Mesenchymal stem cell (in vitro differentiated cells and primary cell): Measurements from ENCODE around the gene OSBPL3.

Experiments used
- DNase-seq: peaks from one replicate; pipeline ENCODE4 v3.0.0-alpha.2; 2013
- H2AFZ ChIP-seq: one replicate; pipeline ENCODE4 v1.6.1; 2013; ENCODE audit warnings: low read depth, mild to moderate bottlenecking, control low read depth, inconsistent platforms, low read length, moderate library complexity
- H2AK5ac ChIP-seq: 2 replicates; pipeline ENCODE4 v1.6.1; 2013; ENCODE audit warnings: low read length, moderate library complexity, mild to moderate bottlenecking, inconsistent platforms; ENCODE audit not compliant: severe bottlenecking
- H2BK120ac ChIP-seq: one replicate; pipeline ENCODE4 v1.6.1; 2013; ENCODE audit warnings: low read depth, mild to moderate bottlenecking, inconsistent platforms, low read length, moderate library complexity
- H2BK12ac ChIP-seq, 2 experiments: one replicate each; pipeline ENCODE4 v1.6.1; 2013; ENCODE audit warnings: inconsistent platforms in 2 of 2, low read length in 2 of 2, mild to moderate bottlenecking in 2 of 2, moderate library complexity in 2 of 2, control low read depth in 1 of 2
- H2BK15ac ChIP-seq: one replicate; pipeline ENCODE4 v1.6.1; 2013; ENCODE audit warnings: mild to moderate bottlenecking, low read depth, inconsistent platforms; ENCODE audit not compliant: poor library complexity, severe bottlenecking
- H2BK5ac ChIP-seq: 2 replicates; pipeline ENCODE4 v1.6.1; 2013; ENCODE audit warnings: low read depth, mild to moderate bottlenecking, low read length, control low read depth, inconsistent platforms; ENCODE audit not compliant: poor library complexity, severe bottlenecking
- H3K14ac ChIP-seq, 2 experiments: one replicate each; pipeline ENCODE4 v1.6.1; 2013; ENCODE audit warnings: inconsistent platforms in 2 of 2, low read length in 2 of 2, control low read depth in 1 of 2, mild to moderate bottlenecking in 1 of 2, moderate library complexity in 1 of 2
- H3K18ac ChIP-seq, 2 experiments: one replicate each; pipeline ENCODE4 v1.6.1; 2013; ENCODE audit warnings: inconsistent platforms in 2 of 2, low read length in 2 of 2, control low read depth in 1 of 2, low read depth in 1 of 2, mild to moderate bottlenecking in 1 of 2
- H3K23ac ChIP-seq, 2 experiments: one replicate each; pipeline ENCODE4 v1.6.1; 2013; ENCODE audit warnings: inconsistent platforms in 2 of 2, low read length in 2 of 2, mild to moderate bottlenecking in 2 of 2, moderate library complexity in 2 of 2, control low read depth in 1 of 2
- H3K27ac ChIP-seq: 2 replicates; pipeline ENCODE4 v1.5.1; 2013; ENCODE audit warnings: mild to moderate bottlenecking, moderate library complexity, low read length, control low read depth, inconsistent platforms; ENCODE audit not compliant: poor library complexity, severe bottlenecking
- H3K27me3 ChIP-seq, 2 experiments: 2 replicates each; pipeline versions ENCODE4 v1.6.1 to v1.7.0; 2013; ENCODE audit warnings: low read length in 2 of 2, mild to moderate bottlenecking in 2 of 2, moderate library complexity in 2 of 2, control low read depth in 1 of 2, inconsistent platforms in 1 of 2; ENCODE audit not compliant: control insufficient read depth in 1 of 2, insufficient read depth in 1 of 2
- H3K36me3 ChIP-seq, 2 experiments: 2 replicates each; pipeline versions ENCODE4 v1.6.1 to v1.7.0; 2013; ENCODE audit warnings: low read length in 2 of 2, control low read depth in 1 of 2, inconsistent platforms in 1 of 2, low read depth in 1 of 2, mild to moderate bottlenecking in 1 of 2; ENCODE audit not compliant: insufficient read depth in 2 of 2, control insufficient read depth in 1 of 2
- H3K4ac ChIP-seq, 2 experiments: one replicate each; pipeline ENCODE4 v1.6.1; 2013; ENCODE audit warnings: inconsistent platforms in 2 of 2, low read length in 2 of 2, mild to moderate bottlenecking in 2 of 2, moderate library complexity in 2 of 2, control low read depth in 1 of 2, low read depth in 1 of 2
- H3K4me1 ChIP-seq: 2 replicates; pipeline ENCODE4 v1.6.1; 2013; ENCODE audit warnings: low read depth, low read length, control low read depth; ENCODE audit not compliant: control insufficient read depth, insufficient read depth
- H3K4me2 ChIP-seq: 2 replicates; pipeline ENCODE4 v1.6.1; 2013; ENCODE audit warnings: low read length, mild to moderate bottlenecking, inconsistent platforms; ENCODE audit not compliant: poor library complexity, severe bottlenecking
- H3K4me3 ChIP-seq, 2 experiments: 2 replicates each; pipeline versions ENCODE4 v1.5.1 to v1.7.0; 2013; ENCODE audit warnings: low read length in 2 of 2, mild to moderate bottlenecking in 2 of 2, control low read depth in 1 of 2, low read depth in 1 of 2; ENCODE audit not compliant: insufficient read depth in 1 of 2
- H3K79me1 ChIP-seq: replicated peaks from 2 replicates; pipeline ENCODE4 v1.6.1; 2013; ENCODE audit warnings: mild to moderate bottlenecking, control low read depth, low read length, inconsistent platforms; ENCODE audit not compliant: poor library complexity, severe bottlenecking
- H3K9ac ChIP-seq: 2 replicates; pipeline ENCODE4 v1.7.0; 2013; ENCODE audit warnings: mild to moderate bottlenecking, low read length, moderate library complexity
- H3K9me3 ChIP-seq: 2 replicates; pipeline ENCODE4 v1.7.0; 2013; ENCODE audit warnings: mild to moderate bottlenecking, low read length; ENCODE audit not compliant: control insufficient read depth
- H4K8ac ChIP-seq: one replicate; pipeline ENCODE4 v1.6.1; 2013; ENCODE audit warnings: inconsistent platforms, mild to moderate bottlenecking, low read length, moderate library complexity
- H4K91ac ChIP-seq: one replicate; pipeline ENCODE4 v1.6.1; 2013; ENCODE audit warnings: mild to moderate bottlenecking, low read length, inconsistent platforms
- WGBS: methylation state at CpG from one replicate; pipeline ENCODE4 v1.1.7; 2013; ENCODE audit warnings: mixed read lengths; 5-methylcytosine and 5-hydroxymethylcytosine counted together

OSBPL3 gene

GRCh38 chr7:24800667-24801066 lies 179.3 kb downstream of the OSBPL3 start:
- Histone ChIP-seq H3K14ac (no peak overlapping the region), H3K79me1 (no peaks in the 10 kb centered on the region), H2BK120ac (no peak overlapping the region), H3K23ac (no peak overlapping the region), H3K4me2 (no peak overlapping the region), H3K9ac (no peak overlapping the region), H2AFZ (no peak overlapping the region), H2AK5ac (no peak overlapping the region), H2BK5ac (no peak overlapping the region), H3K9me3 (no peaks in the 10 kb centered on the region), H3K4ac (no peak overlapping the region), H3K4me1 (no peaks in the 10 kb centered on the region), H2BK12ac (no peak overlapping the region), H4K8ac (no peak overlapping the region), H3K36me3 (peaks cover 12 to 86% of the 10 kb centered on the region in 2 experiments), H3K27me3 (no peaks in the 10 kb centered on the region), H3K4me3 (no peak overlapping the region), H4K91ac (no peak overlapping the region), H3K18ac (no peak overlapping the region), H3K27ac (no peak overlapping the region), H2BK15ac (no peak overlapping the region)
- DNase-seq = no peak
- over 99% methylated on average over 9 of the region's 9 CpGs for WGBS

- DNase-seq = no peak
Observed at GRCh38 chr7:24800073-24800472, 179.9 kb downstream of the OSBPL3 start.

GRCh38 chr7:24799506-24799905 lies 180.5 kb downstream of the OSBPL3 start:
- Histone ChIP-seq H3K27me3 (no peaks in the 10 kb centered on the region), H2BK5ac (no peak overlapping the region), H3K27ac (no peak overlapping the region), H4K91ac (no peak overlapping the region), H3K36me3 (peaks cover 15 to 82% of the 10 kb centered on the region in 2 experiments), H2AFZ (no peak overlapping the region), H3K9ac (no peak overlapping the region), H2BK120ac (no peak overlapping the region), H3K4ac (no peak overlapping the region), H3K23ac (no peak overlapping the region), H2BK15ac (no peak overlapping the region), H3K4me3 (no peak overlapping the region), H3K9me3 (no peaks in the 10 kb centered on the region), H3K4me2 (no peak overlapping the region), H2AK5ac (no peak overlapping the region), H4K8ac (no peak overlapping the region), H3K79me1 (no peaks in the 10 kb centered on the region), H3K4me1 (no peaks in the 10 kb centered on the region), H3K14ac (no peak overlapping the region), H2BK12ac (no peak overlapping the region), H3K18ac (no peak overlapping the region)
- WGBS = 100% methylated on average over 2 of the region's 3 CpGs
- no peak for DNase-seq

More at GRCh38 chr7:24800073-24800472, 179.9 kb downstream of the OSBPL3 start:
- WGBS = 92% methylated on average over 6 of the region's 6 CpGs
- H3K23ac ChIP-seq = no peak overlapping the region
- H3K79me1 ChIP-seq = no peaks in the 10 kb centered on the region
- no peak overlapping the region for H3K18ac ChIP-seq
- H3K36me3 ChIP-seq = peaks cover 12 to 86% of the 10 kb centered on the region in 2 experiments
- H3K14ac ChIP-seq = no peak overlapping the region
- H3K27me3 ChIP-seq = no peaks in the 10 kb centered on the region
- no peak overlapping the region for H3K4me2 ChIP-seq
- H2BK5ac ChIP-seq = no peak overlapping the region
- no peaks in the 10 kb centered on the region for H3K4me1 ChIP-seq
- H3K4me3 ChIP-seq = no peak overlapping the region
- H3K27ac ChIP-seq = no peak overlapping the region
- H4K8ac ChIP-seq = no peak overlapping the region
- no peak overlapping the region for H3K4ac ChIP-seq
- no peak overlapping the region for H4K91ac ChIP-seq
- H2BK15ac ChIP-seq = no peak overlapping the region
- H3K9me3 ChIP-seq = no peaks in the 10 kb centered on the region
- H2AK5ac ChIP-seq = no peak overlapping the region
- no peak overlapping the region for H2BK12ac ChIP-seq
- H3K9ac ChIP-seq = no peak overlapping the region
- H2BK120ac ChIP-seq = no peak overlapping the region
- no peak overlapping the region for H2AFZ ChIP-seq

- Histone ChIP-seq H2AFZ (no peak overlapping the region), H3K9me3 (no peaks in the 10 kb centered on the region), H3K18ac (no peak overlapping the region), H3K4ac (no peak overlapping the region), H3K4me3 (no peak overlapping the region), H4K8ac (no peak overlapping the region), H3K27ac (no peak overlapping the region), H3K9ac (no peak overlapping the region), H2AK5ac (no peak overlapping the region), H3K4me1 (no peaks in the 10 kb centered on the region), H3K27me3 (no peaks in the 10 kb centered on the region), H3K4me2 (no peak overlapping the region), H3K14ac (no peak overlapping the region), H3K36me3 (peaks cover 10 to 72% of the 10 kb centered on the region in 2 experiments), H3K79me1 (no peaks in the 10 kb centered on the region), H4K91ac (no peak overlapping the region), H2BK15ac (no peak overlapping the region), H2BK12ac (no peak overlapping the region), H2BK5ac (no peak overlapping the region), H3K23ac (no peak overlapping the region), H2BK120ac (no peak overlapping the region)
- 98% methylated on average over 2 of the region's 4 CpGs for WGBS
- DNase-seq = no peak
Observed at GRCh38 chr7:24798261-24798660, 181.7 kb downstream of the OSBPL3 start.
